Fibroblast of skin of scalp (primary cell): Measurements from ENCODE around the gene NPR2.

Experiments
- DNase-seq: peaks from one replicate; pipeline ENCODE4 v3.0.0-alpha.2; 2013

Gene NPR2

DNA sequence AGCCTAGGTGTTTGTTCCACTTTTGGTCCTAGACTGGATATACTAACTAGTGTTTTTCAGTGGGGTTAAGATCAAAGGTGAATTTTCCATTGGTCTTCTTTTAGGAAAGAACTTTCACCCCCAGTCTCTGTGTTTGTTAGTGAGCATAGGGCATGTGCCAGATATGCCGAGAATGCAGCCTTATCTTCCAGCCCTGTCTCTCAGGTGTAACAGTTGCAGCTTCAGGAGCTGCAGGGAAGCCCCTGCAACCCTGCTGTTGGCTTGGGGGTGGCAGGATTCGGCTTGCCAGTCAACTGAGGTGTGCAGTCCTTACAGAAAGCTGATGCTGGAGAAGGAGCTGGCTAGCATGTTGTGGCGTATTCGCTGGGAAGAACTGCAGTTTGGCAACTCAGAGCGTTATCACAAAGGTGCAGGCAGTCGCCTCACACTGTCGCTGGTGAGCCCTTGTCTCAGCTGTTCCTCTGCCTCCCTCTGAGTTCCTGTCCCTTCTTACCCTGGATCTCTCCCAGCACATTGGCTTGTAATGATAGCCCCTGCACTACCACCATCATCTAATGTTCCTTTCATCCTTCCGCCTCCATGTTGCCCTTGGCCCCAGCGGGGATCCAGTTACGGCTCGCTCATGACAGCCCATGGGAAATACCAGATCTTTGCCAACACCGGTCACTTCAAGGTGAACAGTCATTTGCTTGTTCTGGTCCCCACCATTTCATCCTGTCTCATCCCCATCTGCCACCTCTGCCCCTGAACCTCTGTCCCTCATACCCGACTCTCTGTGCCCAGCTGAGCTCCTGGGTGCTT lies 10.1 kb downstream of the NPR2 start:
- DNase-seq = no peak

DNA sequence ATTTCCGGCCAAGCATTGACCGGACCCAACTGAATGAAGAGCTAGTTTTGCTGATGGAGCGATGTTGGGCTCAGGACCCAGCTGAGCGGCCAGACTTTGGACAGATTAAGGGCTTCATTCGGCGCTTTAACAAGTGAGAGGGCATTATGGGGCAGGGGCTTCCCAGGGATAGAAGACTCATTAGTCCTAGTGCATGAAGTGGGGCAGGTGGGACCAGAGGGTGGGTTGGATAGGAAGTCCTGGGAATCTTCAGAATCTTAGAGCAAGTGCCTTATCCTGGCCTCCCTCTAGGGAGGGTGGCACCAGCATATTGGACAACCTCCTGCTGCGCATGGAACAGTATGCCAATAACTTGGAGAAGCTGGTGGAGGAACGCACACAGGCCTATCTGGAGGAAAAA lies 14.7 kb downstream of the NPR2 start:
- DNase-seq = no peak

DNA sequence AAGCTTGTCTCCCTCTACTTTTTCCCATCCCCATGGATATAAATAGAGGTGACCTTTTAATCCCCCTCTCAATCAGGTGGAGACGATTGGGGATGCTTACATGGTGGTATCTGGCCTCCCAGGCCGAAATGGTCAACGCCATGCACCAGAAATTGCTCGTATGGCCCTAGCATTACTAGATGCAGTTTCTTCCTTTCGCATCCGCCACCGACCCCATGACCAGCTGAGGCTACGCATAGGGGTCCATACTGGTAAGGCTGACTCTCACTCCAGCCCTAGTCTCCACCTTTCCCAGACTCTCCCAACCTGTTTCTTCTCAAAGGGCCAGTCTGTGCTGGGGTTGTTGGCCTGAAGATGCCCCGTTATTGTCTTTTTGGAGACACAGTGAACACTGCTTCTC lies 17.0 kb downstream of the NPR2 start:
- no peak for DNase-seq

DNA sequence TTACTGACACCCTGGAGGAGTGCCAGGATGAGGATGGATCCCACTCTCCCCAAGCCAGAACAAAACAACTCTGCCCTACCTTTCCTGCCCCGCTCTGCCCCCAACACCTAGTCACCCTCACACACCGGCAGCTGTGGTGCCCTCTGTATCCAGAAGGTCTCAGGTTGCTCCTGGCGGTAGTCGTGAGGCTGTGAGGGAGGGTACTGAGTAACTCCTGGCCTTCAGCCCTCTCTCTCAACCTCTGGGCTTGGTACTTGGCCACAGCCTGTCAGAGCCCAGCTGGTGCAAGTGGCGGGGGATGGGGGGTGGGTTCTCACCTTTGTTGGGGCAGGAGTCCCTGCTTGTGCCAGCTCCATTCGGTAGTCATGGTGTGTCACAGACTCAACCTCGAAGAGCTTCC lies 18.7 kb downstream of the NPR2 start:
- DNase-seq = no peak

GRCh38 chr9:35811381-35812024 lies 20.1 kb downstream of the NPR2 start:
- DNase-seq = no peak

- peak; percentile 95 for DNase-seq
Measured at GRCh38 chr9:35812025-35812602, 20.7 kb downstream of the NPR2 start, which contains the start of gene SPAG8. TSS of gene SPAG8 (minus strand) at chr9:35812262. CDS start at chr9:35812147, 115 bp downstream.

DNA sequence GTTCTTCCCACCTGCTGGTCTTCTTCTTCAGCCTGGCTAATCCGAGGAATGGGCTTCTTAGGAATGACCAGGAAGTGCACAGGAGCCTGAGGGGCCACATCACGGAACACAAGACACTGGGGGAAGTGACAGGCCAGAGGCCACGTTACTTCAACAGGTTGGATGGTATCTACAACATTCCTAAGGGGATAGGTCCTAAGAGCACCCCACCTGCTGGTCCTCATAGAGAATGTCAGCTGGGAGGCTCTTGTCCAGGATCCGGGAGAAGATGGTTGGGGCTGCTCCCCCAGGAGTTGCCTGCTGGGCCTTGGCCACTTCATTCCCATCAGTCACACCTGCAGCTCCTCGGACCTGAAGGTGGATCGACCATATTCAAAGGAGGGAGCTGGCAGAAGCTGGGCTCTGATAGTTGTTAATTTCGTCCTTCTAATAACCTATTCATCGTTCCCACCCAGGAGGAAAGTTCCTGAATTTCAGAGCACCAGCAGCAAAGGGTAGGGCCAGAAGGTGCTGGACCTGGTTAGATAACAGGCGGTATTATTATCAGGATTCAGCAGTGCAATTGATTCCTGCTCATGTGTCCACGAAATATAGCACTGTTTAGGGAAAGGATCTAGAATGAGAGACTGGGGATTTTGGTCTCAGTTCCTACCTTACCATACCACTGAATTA lies 22.2 kb downstream of the NPR2 start:
- DNase-seq = no peak

DNA sequence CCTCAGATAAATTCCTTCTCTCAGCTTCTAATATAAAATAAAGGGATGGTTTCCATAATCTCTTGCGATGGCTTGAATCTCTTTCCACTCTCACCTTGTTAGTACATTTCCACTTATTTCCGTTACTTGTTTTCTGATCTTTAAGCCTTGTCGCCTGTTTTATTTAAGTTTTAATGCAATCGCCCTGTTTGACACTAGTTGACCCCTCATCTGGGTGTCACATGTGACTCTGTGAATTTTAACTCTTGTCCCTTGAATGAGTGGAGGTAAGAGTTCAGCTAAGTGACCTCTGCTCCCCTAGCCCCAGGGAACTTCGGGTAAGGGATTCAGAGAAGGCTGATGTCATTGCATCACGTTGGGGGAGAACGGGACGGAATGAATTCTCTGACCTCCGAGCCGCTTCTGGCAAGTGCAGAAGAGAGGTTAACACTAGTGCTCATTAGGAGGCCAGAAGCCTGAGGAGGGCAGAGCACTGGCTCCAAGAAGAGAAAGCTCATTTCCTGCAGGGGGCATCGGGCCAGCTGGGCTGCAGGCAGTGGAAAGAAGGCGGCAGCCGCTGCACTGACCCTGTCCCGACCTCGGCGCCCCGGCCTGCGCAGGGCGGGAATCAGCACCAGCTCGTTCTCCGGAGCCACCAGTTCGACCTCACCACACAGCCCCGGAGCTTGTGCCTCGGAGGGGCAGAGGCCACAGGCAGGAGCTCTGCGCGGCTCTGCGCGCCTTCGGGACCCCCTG lies 22.9 kb downstream of the NPR2 start:
- DNase-seq = peak; percentile 55

- peak; percentile 99 for DNase-seq
Measured at GRCh38 chr9:35814841-35815543, 23.6 kb downstream of the NPR2 start, which contains the start of gene HINT2. TSS of gene HINT2 (minus strand) at chr9:35815042. CDS start at chr9:35814979, 63 bp downstream.

GRCh38 chr9:35816708-35817107 lies 25.3 kb downstream of the NPR2 start:
- peak; percentile 37 for DNase-seq

GRCh38 chr9:35818341-35818740 lies 26.9 kb downstream of the NPR2 start:
- DNase-seq = no peak

DNA sequence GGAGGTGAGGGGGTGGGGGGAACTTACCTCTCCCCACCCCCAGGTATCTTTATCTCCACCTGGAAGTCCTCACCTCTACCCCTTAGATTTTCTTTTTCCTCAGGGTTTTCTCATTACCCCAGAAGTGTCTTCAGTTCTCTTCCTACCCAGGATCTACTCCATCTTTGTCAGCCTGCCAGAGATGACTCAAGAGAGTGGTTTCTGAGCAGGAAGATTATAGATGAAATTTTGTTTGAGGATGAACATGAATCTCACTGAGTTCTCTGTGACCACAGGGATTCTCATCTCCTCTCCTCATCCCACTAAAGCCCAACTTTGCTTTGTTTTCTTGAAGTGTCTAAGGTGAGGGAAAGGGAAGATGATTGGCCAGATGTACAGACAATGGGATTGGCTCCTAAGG lies 28.7 kb downstream of the NPR2 start:
- DNase-seq = peak; percentile 79

GRCh38 chr9:35822926-35823325 lies 31.5 kb downstream of the NPR2 start:
- DNase-seq = no peak

DNA sequence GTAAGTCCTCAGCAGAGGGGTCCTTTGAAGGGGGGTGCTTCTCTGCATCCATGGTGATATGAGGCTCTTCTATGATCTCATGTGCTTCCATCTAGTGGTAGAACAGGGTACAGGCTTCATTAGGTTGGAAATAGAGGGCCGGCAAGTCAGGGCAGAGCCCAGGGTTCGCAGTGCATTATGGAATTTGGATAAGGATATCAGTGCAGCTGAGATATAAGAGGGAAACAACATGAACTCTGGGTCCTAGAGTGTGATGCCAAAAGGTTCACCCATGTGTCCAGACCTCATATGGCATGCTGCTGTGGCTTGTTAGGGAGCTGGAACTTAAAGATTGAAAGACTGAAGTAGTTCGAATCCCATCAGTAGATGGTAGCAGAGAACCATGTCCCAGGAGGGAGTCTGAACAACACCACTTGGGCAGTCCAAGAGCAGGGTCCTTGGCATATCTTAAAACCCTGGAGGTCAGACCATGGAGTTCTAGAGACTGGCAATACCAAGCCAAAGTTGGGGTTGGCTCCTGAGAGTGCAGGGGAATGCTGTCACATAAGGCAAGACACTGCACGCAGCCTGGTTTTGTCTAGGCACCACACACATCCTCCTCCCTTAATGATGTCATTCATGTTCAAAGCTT lies 34.8 kb downstream of the NPR2 start:
- DNase-seq = peak; percentile 68

DNA sequence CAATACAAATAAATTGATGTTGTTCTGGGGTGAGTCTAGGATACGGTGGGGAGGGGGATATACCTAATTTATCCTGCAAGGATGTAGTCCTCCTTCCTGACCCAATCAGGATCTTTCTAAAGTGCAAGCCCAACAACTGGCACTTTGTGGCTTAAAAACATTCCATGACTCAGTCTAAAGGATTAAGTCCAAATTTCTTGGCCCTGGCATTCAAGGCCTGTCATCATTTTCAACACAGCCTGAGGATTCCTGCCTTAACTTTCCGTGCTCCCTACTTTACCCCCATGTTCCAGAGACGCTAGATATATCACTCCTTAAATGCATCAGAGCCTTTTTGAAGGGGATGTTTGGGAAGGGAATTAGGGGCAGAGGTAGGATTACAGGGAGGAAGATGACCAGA lies 36.1 kb downstream of the NPR2 start:
- peak; percentile 70 for DNase-seq

DNA sequence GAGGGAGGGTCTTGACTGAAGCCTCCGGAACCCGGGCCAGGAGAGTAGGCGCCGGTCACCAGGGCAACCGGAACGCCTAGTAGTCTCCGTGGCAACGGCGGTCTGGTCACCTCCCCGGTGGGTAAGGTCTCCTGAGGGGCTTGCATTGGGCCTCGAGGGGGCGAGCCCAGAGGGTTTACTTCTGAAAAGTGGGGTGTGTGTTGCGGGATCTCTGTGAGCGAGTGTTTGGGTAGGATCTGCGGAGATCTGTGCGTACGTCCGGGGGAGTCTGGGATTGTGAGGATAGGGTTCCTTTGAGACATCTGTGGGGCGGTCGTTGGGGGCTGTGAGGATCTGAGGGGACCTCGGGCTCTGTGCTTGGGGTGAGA lies 37.3 kb downstream of the NPR2 start, which contains the start of gene FAM221B:
Gene FAM221B (minus strand): TSS at position 17 of the 368 bp plus-strand sequence. CDS start 2,571 bp downstream, outside the sequence.
- DNase-seq = no peak

DNA sequence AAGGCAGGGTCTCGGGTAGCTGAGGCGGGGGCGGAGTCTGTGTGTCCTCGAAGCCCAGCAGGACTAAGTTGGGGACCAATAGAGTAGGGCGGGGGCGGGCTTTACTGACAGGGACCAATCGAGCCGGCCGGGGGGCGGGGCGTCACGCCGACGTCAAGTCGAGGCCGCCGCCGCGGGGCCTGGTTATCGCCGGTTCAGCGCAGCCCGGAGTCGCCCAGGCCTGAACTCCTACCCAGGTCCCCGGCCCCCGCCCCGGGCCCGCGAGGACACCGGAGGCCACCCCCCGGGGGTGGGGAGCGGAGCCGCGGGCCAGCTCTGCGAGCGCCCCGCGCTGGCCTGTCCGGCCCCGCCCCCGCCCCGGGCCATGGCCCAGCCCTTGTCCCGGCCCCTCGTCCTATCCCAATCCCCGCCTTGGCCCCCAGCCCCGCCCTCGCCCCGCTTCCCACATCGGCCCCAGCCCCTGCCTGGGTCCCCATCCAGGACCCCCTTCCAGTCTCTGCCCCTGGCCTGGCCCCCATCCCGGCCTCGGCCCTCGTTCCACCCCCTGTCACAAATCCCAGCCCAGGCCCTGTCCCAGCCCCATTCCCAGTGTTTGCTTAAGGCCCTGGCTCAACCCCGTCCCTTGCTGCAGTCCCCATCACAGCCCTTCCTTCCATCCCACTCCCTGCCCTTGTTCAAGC lies 37.8 kb downstream of the NPR2 start, which contains the start of gene TMEM8B:
Gene TMEM8B (plus strand): TSS at position 145 of the 680 bp plus-strand sequence. CDS start 220 bp downstream, at position 365.
- peak; percentile 92 for DNase-seq

DNA sequence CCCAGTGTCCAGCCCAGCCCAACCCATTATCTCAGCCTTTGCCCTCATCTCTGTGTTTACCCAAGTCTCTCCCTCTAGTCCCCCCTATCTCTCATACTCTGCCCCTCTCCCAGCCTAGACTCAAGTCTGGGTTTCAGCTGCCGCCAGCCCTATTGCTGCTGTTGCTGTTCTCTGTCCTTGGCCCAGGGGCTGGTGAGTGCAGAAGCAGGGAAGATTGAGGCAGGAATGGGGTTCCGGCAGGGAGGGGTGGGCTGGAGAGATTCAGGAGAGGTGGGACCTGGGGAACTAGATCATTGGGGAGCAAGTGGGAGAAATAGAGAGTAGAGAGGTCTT lies 38.3 kb downstream of the NPR2 start:
- DNase-seq = no peak

GRCh38 chr9:35831040-35831439 lies 39.6 kb downstream of the NPR2 start:
- DNase-seq = no peak

DNA sequence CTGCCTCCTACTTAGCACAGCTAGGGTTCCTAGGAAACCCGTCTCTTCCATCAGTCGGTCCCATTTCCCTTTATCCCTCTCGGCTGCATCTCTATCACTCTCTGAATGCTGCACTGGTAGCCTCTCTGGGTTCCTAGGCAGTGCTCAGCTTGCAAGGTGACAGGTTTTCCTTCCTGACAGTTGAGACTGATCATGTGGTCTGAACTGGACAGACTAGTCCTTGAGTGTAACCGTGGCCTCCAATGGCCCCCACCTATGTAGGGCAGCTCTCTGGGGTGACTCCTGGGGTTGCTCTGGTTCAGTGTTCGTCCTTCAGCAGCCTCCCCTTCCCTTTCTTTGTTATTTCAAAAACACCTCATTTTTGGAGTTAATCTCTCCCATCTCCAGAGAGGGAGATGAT lies 41.4 kb downstream of the NPR2 start:
- no peak for DNase-seq
